ENCODE results near the gene NRG3.

GRCh38 chr10:82505009-82505408 lies 630.0 kb downstream of the NRG3 start:
- TF ChIP-seq POLR2AphosphoS5 (IDR thresholded peaks at IDR 0.05; ENCODE audit: borderline replicate concordance, low read depth, low read length): no peak
- TF ChIP-seq EZH2 (IDR thresholded peaks at IDR 0.05): no peak

Data from SK-N-MC (cell line).